ENCODE measurements around the gene SVEP1. TPM values are rescaled to one million over a fixed set of nuclear protein-coding genes. Genes with fewer than 3 reads are reported as not detected.
"Not testable (repeated sequence)": the region's sequence is repeated elsewhere in the genome, so short reads cannot be mapped to it uniquely, and the experiment has no call there.

The SVEP1 gene
- polyA plus RNA-seq, 3 donors = 4.5 to 10.1 (median 6.8) TPM

DNA sequence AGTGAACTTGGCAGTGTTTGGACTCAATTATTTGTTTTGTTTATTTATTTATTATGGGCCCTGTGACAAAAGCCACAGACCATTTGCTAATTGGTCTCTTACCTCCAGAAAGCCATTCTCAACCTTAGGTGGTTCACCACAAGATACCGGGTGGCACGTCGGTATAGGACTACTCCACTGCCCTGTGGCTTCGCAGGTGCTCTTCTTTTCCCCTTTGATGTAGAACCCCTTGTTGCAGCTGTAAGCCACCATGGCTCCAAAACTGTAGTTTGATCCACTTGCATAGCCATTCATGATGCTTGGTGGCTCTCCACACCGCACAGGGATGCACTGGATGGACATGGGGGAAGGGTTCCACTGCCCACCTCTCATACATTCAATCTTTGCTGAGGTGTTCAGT, 168.6 kb downstream of the SVEP1 start:
- no peak for DNase-seq (ENCODE audit: extremely low read depth in 1 of 11, low read depth in 9 of 11, low spot score in 4 of 11)

DNA sequence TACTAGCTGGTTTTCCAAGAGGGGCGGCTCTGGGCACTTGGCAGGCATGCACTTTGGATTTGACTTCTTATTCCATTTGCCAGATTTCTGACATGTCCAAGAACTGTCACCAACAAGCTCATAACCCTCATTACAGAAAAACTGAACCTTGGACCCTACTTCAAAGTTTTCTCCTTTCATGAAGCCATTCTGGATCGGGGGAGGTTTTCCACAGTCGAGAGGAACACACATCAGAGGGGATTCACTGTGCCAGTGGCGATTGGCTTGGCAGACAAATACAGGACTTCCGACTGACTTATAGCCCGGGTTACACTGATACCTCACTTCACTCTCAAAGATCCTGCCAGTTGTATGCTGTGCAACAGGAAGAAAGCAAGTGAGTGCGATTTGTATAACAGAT, 170.9 kb downstream of the SVEP1 start:
- DNase-seq (ENCODE audit: extremely low read depth in 1 of 11, low read depth in 9 of 11, low spot score in 4 of 11) = no peak

GRCh38 chr9:110405858-110406443, 173.6 kb downstream of the SVEP1 start:
- no peak for DNase-seq (ENCODE audit: extremely low read depth in 1 of 11, low read depth in 9 of 11, low spot score in 4 of 11)

- DNase-seq (ENCODE audit: extremely low read depth in 1 of 11, low read depth in 9 of 11, low spot score in 4 of 11) = no peak
These were observed 175.1 kb downstream of the SVEP1 start for GRCh38 chr9:110404473-110404872.

- DNase-seq (ENCODE audit: extremely low read depth in 1 of 11, low read depth in 9 of 11, low spot score in 4 of 11) = no peak
These were observed 179.6 kb downstream of the SVEP1 start for GRCh38 chr9:110399983-110400382.

DNA sequence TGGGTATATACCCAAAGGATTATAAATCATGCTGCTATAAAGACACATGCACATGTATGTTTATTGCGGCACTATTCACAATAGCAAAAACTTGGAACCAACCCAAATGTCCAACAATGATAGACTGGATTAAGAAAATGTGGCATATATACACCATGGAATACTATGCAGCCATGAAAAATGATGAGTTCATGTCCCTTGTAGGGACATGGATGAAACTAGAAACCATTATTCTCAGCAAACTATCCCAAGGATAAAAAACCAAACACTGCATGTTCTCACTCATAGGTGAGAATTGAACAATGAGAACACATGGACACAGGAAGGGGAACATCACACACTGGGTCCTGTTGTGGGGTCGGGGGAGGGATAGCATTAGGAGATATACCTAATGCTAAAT, 180.5 kb downstream of the SVEP1 start:
- DNase-seq (ENCODE audit: extremely low read depth in 1 of 11, low read depth in 9 of 11, low spot score in 4 of 11) = not testable (repeated sequence)

GRCh38 chr9:110391826-110392485, 187.6 kb downstream of the SVEP1 start:
- DNase-seq (ENCODE audit: extremely low read depth in 1 of 11, low read depth in 9 of 11, low spot score in 4 of 11) = no peak

- DNase-seq (ENCODE audit: extremely low read depth in 1 of 11, low read depth in 9 of 11, low spot score in 4 of 11) = peak in 1 of 11 donors; percentile 17
These were observed 190.3 kb downstream of the SVEP1 start for GRCh38 chr9:110389148-110389750.

DNA sequence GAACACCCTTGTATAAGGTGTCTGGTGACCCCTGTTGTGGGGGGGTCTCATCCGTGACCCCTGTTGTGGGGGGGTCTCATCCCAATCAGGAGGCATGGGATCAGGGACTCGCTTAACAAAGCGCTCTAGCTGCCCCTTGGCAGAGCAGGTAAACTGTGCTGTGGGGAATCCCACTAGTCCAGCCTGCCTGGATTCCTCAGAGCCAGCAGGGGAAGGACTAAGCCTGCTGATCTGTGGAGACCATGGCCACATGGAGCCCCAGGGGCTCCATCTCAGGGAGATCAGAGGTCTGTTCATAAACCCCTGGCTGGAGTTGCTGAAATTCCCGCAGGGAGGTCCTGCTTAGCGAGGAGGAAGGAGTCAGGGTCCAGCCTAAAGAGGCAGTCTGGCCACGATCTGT, 196.1 kb downstream of the SVEP1 start:
- no peak for DNase-seq (ENCODE audit: extremely low read depth in 1 of 11, low read depth in 9 of 11, low spot score in 4 of 11)

- DNase-seq (ENCODE audit: extremely low read depth in 1 of 11, low read depth in 9 of 11, low spot score in 4 of 11) = no peak
These were observed 196.8 kb downstream of the SVEP1 start for GRCh38 chr9:110382731-110383130.

DNA sequence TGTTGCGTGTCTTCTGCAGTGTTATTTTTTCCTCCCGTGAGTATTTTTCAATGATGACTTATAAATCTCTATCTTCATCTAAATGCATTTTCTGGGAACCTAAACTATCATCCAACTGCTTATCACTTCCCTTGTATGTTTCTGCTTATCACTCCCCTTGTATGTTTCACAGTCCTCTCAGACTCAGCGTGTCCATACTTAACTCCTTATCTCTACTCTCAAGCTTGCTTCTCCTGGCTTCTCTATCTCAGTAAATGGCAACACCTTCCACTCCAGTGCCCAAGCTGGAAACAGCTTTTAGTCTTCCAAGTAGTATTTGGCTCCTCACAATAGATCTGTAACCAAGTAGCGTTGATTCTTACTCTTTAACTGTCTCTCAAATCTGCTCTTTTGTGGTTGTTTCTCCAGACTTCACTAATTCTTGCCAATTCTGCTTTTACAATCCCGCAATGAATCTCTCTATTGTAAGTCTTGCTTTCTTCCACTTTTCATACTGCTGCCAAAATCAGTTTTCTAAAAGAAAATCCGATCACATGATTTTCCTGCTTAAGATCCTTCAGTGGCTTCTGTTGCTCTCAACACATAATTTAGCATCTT, 208.0 kb downstream of the SVEP1 start:
- DNase-seq (ENCODE audit: extremely low read depth in 1 of 11, low read depth in 9 of 11, low spot score in 4 of 11) = no peak

DNA sequence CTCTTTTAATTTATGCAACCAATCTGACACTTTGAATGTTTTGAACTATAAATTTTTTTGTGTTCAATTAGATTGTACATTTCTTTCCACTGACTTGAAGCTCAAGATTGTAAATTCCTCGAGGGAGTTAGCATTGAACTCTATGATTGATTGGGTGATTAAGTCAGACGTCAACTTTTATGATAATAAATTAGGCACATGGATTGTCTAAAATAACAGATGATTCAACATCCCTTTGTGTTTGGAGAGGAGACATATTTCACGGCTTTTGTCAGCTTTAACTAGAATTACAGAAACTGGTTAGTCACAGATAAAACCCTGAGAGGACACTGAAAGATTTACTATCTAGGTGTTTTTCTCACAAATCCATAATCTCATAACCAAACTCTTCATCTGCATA, 209.2 kb downstream of the SVEP1 start:
- peak in 1 of 11 donors; percentile 5 for DNase-seq (ENCODE audit: extremely low read depth in 1 of 11, low read depth in 9 of 11, low spot score in 4 of 11)

DNA sequence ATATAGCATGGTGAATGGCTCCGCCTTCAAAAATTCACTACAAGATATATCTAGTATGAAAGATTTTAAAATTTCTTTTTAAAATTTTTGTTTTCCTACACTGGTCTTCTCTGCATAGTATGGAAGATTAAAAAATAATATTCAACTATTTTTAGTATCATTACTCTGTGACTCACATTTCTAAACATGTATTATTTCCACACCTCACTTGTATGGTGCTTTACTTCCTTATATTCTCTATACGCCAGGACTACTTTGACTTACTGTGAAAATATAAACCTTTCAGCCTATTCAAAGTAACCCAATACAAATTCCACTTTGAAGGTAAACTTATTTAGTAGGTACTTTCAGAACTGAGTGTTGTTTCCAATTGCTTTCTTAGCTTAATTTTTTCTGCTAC, 215.1 kb downstream of the SVEP1 start:
- DNase-seq (ENCODE audit: extremely low read depth in 1 of 11, low read depth in 9 of 11, low spot score in 4 of 11) = no peak

DNA sequence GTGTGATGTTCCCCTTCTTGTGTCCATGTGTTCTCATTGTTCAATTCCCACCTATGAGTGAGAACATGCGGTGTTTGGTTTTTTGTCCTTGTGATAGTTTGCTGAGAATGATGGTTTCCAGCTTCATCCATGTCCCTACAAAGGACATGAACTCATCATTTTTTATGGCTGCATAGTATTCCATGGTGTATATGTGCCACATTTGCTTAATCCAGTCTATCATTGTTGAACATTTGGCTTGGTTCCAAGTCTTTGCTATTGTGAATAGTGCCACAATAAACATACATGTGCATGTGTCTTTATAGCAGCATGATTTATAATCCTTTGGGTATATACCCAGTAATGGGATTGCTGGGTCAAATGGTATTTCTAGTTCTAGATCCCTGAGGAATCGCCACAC, 220.5 kb downstream of the SVEP1 start:
- DNase-seq (ENCODE audit: extremely low read depth in 1 of 11, low read depth in 9 of 11, low spot score in 4 of 11) = not testable (repeated sequence)

DNA sequence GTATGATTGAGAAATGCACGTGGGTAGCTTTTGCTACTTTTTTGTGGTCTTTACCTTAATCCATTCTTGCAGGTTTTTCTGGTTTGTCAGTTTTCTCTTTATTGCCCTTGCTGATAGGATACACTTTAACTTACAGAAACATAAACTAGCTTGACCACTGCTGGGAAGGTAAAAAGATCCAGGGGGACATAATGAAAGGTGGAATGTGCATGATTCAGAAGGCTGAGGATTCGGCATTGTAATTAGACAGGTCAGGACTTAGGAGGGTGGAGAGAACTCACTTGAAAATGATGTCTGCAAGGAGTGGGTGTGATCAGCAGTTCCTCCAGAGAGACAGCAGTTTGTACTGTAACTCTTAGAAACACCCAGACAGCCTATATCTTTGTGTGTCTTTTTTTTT, 222.0 kb downstream of the SVEP1 start:
- peak in 1 of 11 donors; percentile 3 for DNase-seq (ENCODE audit: extremely low read depth in 1 of 11, low read depth in 9 of 11, low spot score in 4 of 11)

DNA sequence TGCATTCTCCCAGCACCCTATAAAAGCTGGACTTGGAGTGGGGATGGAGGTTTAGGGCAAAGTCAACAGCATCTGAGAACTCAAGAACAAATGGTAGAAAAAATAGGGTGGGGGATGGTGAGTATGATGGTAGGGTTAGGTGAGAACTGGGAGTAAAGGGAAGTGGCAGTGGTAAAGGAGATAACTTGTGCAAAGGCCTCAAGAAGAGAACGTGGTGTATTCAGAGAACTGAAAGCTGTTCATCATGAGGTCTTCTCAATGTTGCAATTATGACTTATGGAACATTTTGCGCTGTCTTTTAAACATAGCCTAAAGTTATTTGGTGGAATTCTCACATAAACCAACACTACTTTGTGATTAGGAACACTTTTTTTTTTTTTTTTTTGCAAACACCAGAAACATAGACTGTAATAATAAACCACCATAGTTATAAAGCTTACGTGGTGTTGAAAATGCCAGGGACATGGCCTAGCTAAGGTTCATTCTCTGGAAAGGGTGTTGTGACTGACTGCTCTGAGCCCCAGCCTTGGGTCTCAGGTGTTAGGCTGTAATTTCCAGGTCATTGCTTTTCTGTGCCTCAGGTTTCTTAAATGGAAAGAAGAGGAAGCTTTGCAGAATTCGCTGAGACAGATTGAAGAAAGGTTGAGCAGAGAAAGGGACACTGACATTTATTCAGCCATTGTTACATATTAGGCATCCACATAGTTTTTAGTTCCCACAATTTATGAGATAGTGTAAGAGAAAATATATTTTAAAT, 222.7 kb downstream of the SVEP1 start:
- DNase-seq (ENCODE audit: extremely low read depth in 1 of 11, low read depth in 9 of 11, low spot score in 4 of 11) = peak in 3 of 11 donors; percentile 21 to 35 (median 33)

DNA sequence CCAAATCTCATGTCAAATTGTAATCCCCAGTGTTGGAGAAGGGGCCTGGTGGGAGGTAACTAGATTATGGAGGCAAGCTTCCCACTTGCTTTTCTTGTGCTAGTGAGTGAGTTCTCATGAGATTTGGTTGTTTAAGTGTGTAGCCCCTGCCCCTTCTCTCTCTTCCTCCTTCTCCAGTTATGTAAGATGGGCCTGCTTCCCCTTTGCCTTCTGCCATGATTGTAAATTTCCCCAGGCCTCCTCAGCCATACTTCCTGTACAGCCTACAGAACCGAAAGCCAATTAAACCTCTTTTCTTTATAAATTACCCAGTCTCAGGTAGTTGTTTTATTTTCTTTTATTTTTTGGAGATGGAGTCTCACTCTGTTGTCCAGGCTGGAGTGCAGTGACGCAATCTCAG, 223.6 kb downstream of the SVEP1 start:
- no peak for DNase-seq (ENCODE audit: extremely low read depth in 1 of 11, low read depth in 9 of 11, low spot score in 4 of 11)

DNA sequence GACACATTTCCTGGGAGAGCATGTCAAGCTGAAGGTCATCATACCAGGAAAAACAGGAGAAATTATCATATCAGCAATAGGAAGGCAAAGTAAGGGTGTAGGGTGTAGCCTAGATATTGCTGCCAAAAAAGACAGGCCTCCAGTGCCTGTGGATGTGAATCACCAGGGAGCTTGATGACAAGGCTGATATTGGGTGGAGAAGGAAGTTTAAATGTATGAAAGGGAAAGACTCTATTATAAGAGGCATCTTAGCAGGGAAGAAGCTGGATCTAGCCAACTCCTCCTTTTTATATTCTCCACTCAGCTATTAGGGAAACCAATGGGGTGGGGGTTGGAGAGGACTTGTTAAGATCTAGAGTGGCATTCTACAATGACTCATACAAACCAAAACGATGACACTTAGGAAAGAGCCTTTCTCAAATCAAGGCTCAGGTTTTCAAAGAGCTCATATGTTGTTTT, 228.5 kb downstream of the SVEP1 start:
- no peak for DNase-seq (ENCODE audit: extremely low read depth in 1 of 11, low read depth in 9 of 11, low spot score in 4 of 11)

GRCh38 chr9:110346325-110346724, 233.2 kb downstream of the SVEP1 start:
- no peak for DNase-seq (ENCODE audit: extremely low read depth in 1 of 11, low read depth in 9 of 11, low spot score in 4 of 11)
